CD4-positive, alpha-beta T cell treated with Interleukin-4 for 1 hour (primary cell): Measurements from ENCODE around the gene LRRC8B.
"Not testable (repeated sequence)": the region's sequence is repeated elsewhere in the genome, so short reads cannot be mapped to it uniquely, and the experiment has no call there.

Experiments
- DNase-seq, 2 donors: peaks; one replicate each; pipeline ENCODE4 v3.0.0-alpha.2; 2020 to 2022

Gene LRRC8B

DNA sequence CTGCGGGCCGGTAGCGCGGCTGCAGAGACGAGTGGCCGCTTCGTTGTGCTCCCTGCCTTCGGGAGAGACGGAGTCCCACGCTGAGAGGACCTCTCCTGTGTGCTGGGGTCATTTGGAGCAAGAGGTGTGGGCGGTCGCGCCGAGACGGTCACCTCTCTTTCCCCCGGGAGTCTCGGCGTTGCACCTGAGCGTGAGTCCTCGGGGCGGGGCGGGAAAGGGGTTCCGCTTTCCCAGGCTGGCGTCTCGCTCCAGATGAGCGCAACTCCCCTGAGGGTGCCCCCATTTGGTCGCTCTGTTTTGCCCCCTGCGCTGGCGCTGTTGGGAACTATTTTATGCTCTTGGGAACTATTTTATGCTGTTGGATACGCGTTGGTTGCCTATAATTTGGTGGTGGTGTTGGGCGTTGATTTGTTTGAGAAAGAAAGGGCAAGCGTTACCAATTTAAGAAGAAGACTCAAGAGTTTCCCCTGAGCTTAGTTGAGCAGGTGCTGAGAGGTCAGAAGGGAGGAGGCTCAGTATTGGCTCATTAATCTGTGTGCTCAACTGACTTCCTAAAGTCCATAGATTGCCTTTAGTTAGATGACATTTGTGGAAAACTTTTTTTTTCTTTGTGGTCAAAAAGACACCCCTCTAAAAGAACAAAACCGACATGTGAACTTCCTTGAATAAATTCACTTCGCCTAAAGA, 683 bp downstream of the LRRC8B start:
- peak; percentile 50 to 60 for DNase-seq

DNA sequence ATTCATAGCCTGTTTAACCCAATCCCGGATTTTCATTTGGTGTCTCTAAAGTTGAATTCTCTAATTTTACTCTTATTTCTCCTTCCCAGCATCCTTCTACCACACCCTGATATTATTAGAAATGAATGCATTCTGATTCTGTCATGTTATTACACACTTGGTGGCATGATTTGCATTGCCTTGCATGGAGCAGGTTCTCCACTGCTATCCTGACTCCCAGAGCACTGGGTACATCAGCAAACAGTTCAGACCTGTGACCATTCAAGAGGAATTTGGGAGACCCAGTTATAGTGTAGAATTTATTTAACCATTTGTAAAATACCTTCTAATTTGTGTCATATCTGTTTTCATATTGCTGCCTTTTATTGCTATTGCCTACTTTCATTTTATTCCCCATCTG, 2.6 kb downstream of the LRRC8B start:
- DNase-seq = no peak

DNA sequence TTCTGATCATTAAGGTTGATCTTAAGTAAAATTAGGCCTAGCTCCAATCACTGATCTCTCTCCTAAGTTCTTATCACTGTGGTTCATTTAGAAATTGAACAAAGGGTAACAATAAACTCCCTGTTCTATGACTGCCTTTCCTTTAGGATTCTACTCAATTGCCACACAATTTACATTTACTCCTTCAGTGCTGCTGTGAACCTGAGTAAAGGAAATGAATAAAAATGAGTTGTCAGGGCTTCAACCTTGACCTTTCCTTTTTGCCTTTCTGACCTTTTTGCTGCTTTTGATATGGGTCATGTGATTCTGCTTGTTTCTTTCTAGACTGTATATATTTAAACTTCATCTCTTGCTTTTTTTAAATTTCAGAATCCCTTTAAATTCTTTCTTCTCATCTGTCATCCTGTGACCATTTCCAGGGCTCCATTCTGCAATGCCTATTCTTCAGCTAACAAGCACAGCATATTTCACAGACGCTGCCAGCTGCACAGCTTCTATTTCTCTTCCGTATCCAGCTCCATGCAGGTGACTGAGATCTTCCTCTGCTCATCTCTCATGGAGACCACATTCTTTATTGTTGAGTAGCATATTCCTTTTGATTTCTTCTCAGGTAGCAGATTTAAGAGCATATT, 3.2 kb downstream of the LRRC8B start:
- DNase-seq = no peak

DNA sequence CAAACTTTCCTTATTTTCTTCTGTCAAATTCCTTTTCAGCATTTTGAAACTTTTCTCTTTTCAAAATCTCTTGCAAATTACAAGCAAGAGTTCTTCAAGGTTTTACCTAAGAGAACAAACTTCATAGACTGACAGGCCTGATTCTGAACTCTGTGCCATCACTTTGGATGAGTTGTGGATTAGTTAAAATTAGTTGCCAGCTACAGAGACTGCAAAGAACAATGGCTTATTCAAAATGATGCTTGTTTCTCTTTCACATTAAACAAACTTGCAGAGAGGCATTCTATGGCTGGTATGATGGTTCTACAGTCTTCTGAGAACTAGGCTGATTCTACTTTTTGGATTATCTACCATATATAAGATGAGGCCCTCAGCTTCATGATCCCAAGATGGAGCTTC, 3.8 kb downstream of the LRRC8B start:
- DNase-seq = no peak

DNA sequence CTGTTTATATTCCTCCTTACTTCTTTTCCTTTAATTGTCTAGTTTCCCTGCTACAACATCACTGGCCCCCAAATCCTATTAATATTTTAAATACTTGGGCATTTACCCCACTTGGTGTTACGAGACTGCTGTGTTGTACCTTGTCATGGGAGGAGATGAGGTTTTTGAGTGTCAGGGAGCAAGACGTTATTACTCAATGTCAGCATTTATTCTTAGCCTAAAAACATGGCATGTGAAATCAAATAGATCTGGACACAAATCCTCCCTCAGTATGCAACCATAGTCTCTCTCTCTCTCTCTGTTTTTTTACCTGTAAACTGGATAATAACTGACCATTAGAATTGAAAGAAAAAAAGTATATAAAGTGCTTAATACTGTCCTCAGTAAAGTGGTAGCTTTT, 4.6 kb downstream of the LRRC8B start:
- DNase-seq = no peak

DNA sequence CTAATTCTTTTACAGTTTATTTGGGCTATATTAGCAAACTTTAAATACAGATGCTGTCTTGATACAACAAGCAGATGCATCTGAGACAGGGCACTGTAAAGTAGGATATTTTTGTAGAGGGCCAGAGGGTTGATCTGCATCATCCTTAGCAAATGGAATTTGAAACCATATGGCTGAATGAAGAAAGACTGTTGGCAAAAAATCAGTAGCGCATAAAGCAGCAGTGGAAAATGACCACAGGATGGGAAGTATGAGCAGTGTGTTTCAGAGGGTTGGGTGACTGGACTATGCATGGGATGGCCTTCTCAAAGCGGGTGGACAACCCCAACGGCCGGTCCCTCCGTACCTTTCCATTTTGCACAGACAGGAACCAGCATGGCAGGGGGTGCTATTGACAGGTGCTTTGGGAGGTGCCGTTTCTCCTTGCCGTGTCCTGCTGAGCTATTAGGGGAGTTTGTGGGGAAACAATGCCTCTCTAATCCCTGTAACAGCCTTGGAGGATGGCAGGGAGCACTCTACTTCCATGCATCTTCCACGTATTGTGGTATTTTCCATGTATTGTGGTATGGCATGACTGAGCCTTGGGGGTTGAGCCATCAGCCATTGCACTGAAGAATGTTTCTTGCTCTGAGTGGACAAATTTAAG, 5.9 kb downstream of the LRRC8B start:
- DNase-seq = no peak

DNA sequence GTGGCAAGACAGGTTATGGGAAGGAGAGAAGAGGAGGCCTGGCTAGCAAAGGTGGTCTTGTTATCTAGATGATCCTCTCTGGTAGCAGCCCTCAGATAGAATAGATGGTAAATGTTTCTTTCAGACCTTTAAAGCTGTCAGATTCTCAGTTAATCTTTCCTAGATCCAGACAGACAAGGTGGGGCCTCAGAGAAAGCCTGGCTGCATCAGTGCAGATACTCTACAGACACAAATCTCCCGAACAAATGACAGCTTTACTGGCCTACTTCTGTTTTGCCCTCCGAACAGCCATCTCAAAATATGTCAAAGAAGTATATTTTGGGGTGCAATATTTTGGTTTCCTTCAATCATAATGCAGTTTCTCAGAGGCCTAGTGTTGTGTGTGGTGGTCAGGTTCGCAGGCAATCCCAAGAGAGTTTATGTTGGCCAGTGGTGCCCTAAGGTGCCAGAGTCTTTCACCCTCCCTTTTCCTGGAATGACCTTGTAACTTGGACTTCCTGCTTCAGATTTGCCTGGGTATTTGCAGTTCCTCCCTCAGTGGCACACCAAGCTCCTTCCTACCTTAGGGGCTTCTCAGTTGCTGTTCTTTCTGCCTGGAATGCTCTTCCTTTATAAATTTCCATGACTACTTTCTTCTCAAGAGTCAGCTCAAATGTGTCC, 7.0 kb downstream of the LRRC8B start:
- DNase-seq = no peak

DNA sequence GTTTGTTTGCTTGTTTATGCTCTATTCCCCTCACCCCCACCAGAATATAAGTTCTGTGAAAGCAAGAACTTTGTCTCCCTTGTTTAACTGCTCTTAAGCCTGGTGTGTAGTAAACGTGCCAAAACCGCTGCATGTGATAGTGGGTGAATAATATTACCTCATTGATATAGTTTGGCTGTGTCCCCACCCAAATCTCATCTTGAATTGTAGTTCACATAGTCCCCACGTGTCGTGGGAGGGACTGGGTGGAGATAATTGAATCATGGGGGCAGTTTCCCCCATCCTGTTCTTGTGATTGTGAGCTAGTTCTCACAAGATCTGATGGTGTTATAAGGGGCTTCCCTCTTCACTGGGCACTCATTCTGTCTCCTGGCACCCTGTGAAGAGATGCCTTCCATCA, 7.6 kb downstream of the LRRC8B start:
- DNase-seq = no peak

DNA sequence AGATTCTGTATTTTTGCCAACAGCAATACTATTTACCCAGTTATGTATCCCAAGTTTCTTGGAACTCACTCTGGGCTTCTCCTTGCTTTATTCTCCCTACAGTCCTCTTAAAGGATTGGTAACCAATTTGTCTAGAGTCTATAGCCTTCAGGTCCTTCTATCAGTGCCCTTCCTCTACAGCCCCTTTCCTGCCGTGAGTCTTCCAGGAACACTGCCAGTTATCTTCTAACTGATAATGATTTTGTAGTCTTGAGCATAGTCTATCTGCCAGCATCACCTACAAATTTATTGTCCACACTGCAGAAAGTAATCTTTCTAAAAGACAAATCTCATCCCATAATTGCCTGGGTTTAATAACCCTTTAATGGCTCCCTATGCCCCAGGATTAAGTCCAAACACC, 8.2 kb downstream of the LRRC8B start:
- DNase-seq = no peak

DNA sequence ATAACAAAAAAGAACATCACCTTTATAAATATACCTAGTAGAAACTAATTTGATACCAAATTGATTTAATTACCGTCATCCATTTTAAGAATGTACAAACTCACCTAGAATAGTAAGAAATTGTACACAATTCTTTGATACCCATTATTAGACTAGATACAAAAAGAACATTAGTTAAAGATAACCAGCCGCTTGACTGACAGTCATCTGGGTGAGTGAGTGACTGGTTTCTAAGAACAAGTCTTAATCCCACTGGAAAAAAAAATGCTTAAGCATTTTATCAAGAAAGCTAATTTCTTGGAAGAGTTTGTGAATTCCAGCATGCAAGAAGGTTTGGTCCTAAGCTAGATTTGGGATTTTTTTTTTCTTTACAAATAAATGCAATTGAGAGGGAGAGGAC, 10.9 kb downstream of the LRRC8B start:
- no peak for DNase-seq

DNA sequence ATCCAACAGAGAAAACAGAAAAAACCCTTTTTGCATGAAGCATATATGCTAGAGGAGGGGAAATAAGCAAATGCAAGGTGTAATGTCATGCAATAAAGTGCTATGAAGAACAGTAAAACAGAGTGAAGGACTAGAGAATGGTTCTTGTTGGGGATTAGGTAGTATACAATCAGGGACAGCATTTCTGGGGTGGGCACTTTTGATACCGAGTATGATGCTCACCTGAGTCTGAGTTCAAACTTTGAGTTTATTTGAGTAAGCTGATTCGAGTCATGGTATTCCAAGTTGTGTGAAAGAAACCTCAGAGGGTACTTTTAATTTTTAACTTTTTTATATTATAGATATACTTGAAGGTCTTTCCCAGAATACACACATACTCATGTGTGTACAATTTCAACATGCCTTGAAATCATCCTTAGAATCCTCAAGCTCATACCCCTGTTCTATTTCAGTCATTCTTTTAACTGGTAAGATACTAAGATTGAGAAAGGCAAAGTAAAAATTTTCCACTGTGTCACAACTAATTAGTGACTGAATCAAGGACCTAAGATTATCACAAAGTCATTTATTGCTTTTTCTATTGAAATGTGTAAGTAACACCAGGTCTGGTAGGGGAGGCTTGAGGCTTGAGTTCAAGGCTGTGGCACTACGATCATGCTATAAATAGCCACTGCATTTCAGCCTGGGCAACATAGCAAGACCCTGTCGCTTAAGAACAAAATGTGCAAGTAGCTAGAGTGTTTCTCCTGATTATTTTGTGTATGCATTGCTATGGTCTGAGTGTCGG, 12.1 kb downstream of the LRRC8B start:
- DNase-seq = no peak

DNA sequence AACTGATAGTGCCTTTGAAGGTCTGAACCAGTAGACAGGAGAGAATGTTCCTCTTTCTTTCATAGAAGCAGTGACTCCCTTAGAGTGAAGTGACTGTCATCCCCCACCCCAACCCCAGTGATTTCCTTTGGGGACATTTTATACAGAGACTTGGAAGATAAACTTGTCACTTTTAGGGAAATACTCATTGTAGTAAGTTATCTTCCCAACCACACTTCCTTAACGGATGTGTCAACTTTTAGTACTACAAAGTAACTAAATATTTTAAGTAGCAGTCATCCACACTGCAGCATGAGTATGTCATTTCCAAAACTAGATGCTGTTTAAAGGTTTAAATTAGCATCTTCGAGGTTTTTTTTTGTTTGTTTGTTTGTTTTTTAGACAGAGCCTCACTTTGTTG, 13.7 kb downstream of the LRRC8B start:
- no peak for DNase-seq

DNA sequence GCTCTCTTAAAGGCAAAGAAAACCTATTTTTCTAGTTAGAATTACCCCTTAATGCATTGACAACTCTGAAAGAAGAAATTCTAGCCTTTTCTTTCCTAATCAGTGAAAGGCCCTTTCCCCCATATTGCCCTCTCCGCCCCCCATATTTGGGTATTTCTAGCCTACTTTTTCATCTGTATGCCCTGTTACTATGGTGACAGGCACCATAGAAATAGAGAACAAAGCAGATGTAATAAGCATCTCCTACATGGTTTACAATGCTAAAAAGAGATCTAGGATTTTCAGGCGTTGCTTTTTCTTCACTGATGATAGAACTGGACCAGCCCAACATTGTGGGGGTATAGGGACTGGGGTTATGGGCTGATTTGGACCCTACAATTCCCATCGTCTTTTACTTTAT, 14.5 kb downstream of the LRRC8B start:
- no peak for DNase-seq

DNA sequence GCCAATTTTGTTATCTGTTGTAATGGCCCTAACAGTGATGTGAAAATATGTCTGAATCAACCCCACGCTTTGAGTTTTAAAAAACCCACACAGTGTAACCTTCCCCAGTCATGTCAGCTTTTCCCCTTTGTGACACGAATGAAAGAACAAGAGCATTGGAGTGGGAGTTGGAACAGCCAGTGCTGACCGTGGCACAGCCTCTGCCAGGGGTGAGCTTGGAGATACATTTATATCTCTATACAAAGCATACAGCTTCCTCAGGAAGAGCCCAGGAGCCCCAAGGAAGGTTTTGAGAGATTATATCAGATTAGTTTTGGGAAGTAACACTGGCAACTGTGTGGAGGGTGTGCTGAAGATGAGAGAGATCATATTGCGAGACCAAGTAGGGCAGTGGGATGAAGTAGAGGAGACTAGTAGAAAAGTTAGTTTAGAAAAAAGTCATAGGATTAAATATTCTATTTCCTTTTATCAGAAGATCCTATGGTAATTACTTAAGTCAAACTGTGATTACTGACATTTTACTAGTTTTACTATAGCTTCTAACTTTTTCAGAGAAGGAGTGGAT, 15.9 kb downstream of the LRRC8B start:
- no peak for DNase-seq

DNA sequence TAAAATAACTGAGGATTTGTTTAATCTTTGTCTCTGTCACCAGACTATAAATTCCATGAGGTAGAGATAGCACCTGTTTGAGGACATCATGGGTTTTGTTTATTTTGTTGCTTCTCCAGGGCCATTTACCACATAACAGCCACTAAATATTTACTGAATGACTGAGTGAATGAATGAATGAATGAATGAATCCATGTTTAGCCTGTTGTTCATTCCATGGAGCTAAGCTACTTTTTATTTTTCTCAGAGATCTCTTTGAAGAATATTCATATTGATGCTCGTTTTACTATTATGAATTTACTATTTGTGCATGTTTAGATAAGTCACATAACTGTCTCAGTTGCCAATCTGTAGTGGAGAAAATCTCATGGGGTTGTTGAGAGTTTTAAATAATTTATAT, 17.7 kb downstream of the LRRC8B start:
- no peak for DNase-seq

DNA sequence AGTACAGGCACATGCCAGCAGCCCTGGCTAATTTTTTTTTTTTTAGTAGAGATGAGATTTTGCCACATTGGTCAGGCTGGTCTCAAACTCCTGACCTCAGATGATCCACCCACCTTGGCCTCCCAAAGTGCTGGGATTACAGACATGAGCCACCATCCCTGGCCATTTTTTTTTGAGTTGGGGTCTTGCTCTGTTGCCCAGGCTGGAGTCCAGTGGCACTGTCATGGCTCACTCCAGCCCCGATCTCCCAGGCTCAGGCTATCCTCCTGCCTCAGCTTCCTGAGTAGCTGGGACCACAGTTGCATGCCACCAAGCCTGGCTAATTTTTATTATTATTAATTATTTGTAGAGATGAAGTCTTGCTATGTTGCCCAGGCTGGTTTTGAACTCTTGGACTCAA, 19.0 kb downstream of the LRRC8B start:
- not testable (repeated sequence) for DNase-seq

DNA sequence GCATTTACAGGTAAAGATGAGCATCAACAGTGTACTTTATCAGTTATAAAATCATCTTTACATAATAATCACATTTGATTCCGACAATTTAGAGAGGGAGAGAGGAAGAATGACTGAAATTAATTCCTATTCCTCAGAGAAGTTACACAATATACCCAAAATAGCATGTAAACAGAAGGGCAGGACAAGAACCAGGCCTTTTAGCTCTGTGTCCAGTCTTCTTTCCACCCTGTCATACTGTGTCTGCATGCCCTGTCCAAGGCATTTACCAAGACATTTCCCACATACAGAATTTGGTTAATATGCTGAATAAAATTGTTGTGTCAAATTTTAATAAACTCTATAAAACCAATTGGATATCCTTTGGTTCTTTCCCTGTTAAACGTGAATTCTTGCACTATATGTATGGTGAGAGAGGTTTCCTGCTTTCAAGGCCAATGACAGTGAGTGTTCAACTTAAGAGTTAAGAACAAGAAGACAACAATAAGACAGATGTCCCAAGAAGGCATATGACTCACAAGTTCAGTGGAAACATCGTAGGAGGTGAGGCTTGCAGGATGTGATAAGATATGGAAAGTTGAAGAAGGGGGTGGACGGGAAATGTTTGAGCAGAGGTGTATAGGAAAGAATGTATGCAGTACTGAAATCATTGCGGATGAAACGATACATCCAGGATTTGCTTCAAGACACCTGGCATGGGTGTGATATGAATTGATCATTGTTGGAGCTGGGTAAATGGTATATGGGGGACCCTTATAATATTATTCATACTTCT, 20.8 kb downstream of the LRRC8B start:
- DNase-seq = peak in 1 of 2 donors; percentile 16

DNA sequence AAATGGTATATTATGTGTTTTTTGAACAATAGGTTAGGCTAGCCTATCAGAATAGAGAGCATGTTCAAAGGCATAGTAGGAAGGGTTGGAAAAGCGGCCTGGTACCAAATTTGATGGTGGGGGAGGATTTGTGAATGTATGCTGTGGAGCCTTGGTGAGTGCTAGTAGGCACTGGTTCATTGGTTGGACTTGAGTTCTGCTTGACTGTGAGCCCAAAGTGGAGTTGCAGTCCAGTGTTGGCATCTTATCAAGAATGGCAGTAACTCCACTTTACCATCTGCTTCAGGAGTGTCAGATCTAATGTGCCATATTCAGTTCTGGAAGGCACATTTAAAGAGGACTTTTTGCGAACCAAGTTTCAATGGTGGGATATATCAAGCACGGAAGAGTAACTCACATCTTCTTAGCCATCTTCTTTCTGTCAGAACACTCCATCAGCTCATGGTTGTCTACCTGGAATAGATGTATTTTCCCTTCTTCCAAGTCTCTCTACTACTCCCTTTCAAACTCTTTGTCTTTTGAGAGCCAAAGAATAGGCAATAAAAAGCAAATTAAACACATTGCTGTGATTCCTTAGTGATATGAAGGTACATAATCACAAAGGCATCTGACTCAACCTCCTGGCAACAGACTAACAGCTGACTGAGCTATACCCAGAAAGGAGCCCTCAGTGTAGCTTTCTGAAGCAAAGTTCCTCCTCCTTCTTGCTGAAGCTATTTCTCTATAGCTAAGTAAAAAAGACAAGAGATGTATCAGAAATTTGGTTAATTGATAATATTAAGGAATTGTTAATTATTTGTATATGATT, 21.7 kb downstream of the LRRC8B start:
- no peak for DNase-seq

DNA sequence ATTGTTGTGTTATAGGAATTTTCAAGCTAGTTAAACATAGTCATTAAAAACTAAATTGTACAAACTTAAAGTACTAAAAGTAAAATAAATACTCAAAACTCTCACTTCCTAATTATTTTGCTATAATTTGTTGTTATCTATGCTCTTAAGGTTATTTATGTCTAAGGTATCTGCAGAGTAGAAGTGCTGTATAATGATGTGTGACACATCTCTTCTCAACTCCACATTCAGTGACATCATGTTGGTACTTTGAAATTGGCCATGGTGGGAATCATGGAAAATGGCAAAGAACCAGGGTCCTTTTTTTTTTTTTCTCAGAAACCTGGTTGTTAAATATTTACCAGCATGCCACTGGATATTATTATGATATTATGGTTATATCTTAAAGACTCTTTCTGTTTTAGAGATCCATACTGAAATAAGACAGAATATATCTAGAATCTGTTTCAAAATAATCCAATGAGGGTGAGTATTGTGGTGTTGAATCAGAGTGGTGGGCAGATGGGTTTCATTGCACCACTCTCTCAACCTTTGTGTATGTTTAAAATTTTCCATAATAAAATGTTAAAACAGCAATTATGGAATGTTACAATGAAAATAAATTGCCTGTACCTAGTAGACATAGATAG, 22.4 kb downstream of the LRRC8B start:
- DNase-seq = no peak

DNA sequence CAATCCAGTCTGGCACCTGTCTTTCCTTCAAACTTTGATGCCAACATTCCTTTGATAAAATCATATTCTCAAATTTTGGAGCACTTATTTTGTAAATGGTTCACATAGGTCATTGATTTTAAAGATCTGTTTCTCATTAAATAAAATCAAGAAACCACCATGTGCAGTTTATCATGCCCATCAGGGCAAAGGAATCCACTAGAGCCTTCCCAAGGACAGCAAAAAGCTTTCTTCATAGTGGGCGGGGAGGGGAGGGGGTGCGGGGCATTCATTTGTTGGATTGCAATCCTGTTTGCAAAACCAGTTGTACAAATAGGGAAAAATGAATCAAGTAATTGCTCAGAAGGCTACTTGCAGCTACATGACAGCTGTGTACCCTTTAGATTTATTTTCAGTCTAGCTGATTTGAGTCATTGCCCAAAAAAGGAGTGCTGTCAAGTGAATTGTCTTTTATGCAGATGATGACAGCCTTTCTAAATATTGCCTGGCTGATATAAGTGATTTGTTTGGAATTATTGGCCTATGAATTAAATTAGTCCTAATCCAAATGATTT, 23.0 kb downstream of the LRRC8B start:
- DNase-seq = no peak
